ENCODE results near the gene MGMT. TPM values are rescaled to one million over a fixed set of nuclear protein-coding genes. Genes with fewer than 3 reads are reported as not detected.

Gene MGMT
- total RNA-seq, 2 experiments from 2014 or later, result 15.4 to 16.7 TPM

DNA sequence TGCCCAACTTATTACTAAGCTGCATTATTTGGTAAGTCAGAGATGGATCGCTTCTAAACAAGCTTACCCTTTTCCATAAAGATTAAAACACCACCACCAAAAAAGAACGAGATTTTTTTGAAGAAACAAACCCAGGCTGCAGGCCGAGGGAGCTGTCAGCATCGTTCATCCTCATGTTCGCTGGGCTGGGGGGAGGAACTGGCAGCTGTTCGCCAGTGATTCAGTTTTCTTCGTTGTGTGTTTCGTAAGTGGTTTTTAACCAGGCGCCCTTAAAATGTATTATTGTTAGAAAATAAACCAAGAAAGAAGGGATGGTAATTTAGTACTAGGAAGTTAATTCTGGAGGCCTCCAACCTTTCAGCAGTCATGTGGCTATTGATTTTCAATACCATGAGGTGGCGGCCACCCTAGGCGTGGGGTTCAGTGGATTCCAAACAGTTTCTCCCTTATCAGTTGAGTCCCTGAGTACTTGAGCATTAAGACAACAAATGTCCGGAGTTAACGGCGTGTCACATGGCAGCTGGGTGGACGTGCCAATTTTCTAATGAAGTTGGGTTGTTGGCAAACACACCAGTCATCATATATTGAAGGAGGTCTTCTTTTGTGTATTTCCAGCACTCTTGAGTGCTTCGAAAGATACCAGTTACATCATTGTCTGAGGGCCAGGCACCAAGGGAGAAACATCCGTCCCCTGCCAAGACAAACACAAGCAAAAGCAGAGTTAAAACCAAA lies 323.8 kb downstream of the MGMT start:
- DNase-seq, result no peak
- peaks cover 46% of the 10 kb centered on the region for H3K9me3 Mint-ChIP-seq
- no peak overlapping the region for H3K4me3 Mint-ChIP-seq
- no peak overlapping the region for H3K27ac Mint-ChIP-seq
- H3K27me3 Mint-ChIP-seq, result no peaks in the 10 kb centered on the region
- H3K36me3 Mint-ChIP-seq (ENCODE audit: low read depth), result no peaks in the 10 kb centered on the region
- ChIA-PET POLR2A (no interaction called here), CTCF (interaction anchor here (0.7 kb wide), 1 partner anchor 19 kb away, joined by 3 read pairs; no protein-coding TSS in a partner anchor)
- H3K4me1 Mint-ChIP-seq, result no peaks in the 10 kb centered on the region

DNA sequence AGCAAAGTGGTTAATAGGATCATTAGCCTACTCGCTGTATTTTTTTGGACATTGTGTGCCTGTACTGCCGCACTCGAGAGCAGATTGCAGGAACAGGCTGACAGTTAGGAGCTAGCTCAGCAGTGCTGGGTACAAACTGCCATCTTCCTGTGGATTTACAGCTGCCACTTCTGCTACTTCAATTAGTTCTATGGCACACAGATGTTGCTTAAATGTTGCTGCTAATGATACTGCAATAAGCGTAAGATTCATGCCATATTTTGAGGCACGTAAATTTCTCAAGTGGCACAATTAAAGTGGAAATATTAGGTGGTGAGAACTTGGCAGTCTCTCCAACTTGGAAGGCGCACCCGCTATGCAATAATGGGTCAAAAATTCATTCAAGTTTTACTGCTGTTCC lies 325.1 kb downstream of the MGMT start:
- no peak overlapping the region for H3K4me3 Mint-ChIP-seq
- no peak for DNase-seq
- no peak overlapping the region for H3K27ac Mint-ChIP-seq
- peaks cover 41% of the 10 kb centered on the region for H3K9me3 Mint-ChIP-seq
- H3K36me3 Mint-ChIP-seq (ENCODE audit: low read depth), result no peaks in the 10 kb centered on the region
- ChIA-PET POLR2A (no interaction called here), CTCF (no interaction called here)
- H3K4me1 Mint-ChIP-seq, result no peaks in the 10 kb centered on the region
- no peaks in the 10 kb centered on the region for H3K27me3 Mint-ChIP-seq

DNA sequence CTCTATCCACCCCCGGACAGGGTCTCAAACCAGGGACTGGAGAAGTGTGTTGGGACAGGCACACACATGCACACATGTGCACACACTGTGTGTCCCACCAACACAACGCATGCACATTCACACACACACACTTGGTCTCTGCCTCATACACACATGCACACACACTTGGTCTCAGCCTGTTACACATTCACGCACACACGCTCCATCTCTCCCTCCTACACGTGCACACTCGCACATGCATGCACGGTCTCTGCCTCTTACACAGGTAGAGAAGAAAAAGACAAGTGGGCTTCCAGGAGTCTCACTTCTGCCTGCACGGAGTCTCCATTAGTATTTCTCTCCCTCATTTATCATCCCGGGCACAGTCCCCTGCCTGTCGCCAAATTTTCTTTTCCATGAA lies 325.8 kb downstream of the MGMT start:
- Mint-ChIP-seq H3K27ac (no peak overlapping the region), H3K9me3 (peaks cover 36% of the 10 kb centered on the region), H3K36me3 (ENCODE audit: low read depth) (no peaks in the 10 kb centered on the region), H3K4me1 (no peaks in the 10 kb centered on the region), H3K27me3 (no peaks in the 10 kb centered on the region), H3K4me3 (no peak overlapping the region)
- CTCF ChIA-PET, result no interaction called here
- no peak for DNase-seq
- POLR2A ChIA-PET, result no interaction called here

DNA sequence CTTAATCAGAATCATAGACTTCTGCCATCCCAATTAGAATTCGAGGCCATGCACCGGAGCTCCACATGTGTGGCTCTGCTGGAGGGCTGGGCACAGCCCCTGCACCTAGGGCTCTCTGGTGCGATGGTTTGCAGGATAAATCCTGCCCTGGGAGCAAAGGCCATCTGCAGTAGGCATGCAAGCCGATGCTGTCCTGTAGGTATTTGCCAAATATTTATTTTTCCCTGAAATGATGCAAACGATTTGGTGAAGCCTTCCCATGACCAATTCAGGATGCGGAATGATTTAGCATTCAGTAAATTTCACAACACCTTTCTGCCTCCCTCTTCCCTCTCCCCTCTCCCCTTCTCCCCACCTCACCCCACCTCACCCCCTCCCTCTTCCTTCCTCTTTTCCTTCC lies 326.4 kb downstream of the MGMT start:
- Mint-ChIP-seq H3K9me3 (peaks cover 36% of the 10 kb centered on the region), H3K4me1 (no peaks in the 10 kb centered on the region), H3K27ac (no peak overlapping the region), H3K27me3 (no peaks in the 10 kb centered on the region), H3K4me3 (no peak overlapping the region), H3K36me3 (ENCODE audit: low read depth) (no peaks in the 10 kb centered on the region)
- no peak for DNase-seq
- ChIA-PET CTCF (no interaction called here), POLR2A (no interaction called here)

DNA sequence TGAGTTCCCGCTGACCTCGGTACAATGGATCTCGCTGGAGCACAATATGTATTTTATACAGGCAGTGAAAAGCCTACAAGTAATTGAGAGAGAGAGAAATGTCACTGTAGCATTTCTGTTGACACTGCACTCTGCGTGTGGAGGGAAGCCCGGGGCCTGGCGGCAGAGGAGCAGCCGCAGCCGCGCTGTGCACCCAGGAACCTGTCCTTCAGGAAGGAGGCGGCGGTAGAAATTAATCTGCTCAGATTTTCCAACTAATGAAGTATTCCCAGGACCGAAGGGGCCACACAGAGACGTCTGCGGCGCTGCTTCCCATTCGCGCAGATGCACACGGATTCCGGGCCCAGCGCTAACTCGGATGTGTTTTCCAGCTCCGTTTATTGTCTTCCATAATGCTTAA lies 327.0 kb downstream of the MGMT start:
- H3K36me3 Mint-ChIP-seq (ENCODE audit: low read depth), result no peaks in the 10 kb centered on the region
- no peak overlapping the region for H3K27ac Mint-ChIP-seq
- H3K9me3 Mint-ChIP-seq, result peaks cover 39% of the 10 kb centered on the region
- ChIA-PET POLR2A (no interaction called here), CTCF (no interaction called here)
- DNase-seq, result no peak
- H3K4me1 Mint-ChIP-seq, result no peaks in the 10 kb centered on the region
- no peak overlapping the region for H3K4me3 Mint-ChIP-seq
- no peaks in the 10 kb centered on the region for H3K27me3 Mint-ChIP-seq

DNA sequence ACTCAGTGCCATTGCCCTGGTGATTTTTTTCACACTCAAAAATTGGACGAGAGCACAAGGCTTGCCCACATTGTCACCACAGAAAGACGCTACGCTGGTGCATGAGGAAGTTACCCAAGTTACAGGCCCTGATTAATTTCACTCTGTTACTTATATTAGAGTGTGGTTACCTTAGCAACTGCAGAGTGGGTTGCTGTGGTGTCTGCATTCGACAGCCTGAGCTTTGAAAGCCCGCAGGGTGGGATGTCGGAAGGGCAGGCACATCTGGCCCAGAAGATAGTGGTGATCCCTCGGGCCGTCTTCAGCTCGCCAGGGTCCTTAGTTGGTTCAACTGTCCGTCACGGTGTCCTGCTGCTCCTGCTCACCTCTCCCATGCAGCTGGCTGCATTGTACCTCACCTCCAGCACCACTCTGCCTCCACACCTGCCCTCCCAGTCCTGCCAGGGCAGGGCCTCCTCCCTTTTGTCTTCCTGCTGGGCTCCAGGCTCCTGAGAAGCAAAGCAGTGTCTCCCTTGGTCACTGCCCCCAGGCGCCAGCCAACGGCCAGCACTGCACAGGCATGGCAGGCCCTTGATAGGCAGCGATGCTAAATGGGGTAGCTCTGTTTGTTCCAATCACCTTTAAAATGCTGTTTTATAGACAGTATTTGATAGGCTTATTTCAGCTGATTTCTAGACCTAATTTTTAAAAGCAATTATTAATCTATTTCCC lies 329.8 kb downstream of the MGMT start:
- ChIA-PET POLR2A (no interaction called here), CTCF (no interaction called here)
- DNase-seq, result no peak
- Mint-ChIP-seq H3K9me3 (peaks cover 27% of the 10 kb centered on the region), H3K36me3 (ENCODE audit: low read depth) (no peaks in the 10 kb centered on the region), H3K4me3 (no peak overlapping the region), H3K4me1 (no peaks in the 10 kb centered on the region), H3K27me3 (no peaks in the 10 kb centered on the region), H3K27ac (no peak overlapping the region)

DNA sequence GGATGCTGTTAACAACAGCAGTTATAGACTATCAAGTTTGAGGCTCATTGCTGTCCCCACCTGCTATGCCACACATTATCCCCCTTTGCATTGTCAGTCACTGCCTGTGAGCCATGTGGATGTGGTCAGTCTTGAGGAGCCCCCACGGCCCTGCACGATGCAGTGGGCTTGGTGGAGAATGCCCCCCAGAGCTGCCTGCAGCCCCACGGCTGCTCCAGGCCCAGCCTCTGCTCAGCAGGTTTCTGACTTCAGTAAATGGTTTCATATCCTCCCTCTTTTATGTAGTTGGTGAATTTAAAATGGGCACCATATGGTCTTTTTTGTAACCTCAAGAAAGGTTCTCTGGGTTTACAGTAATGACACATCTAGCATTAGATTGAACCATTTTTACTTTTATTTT lies 332.9 kb downstream of the MGMT start:
- ChIA-PET CTCF (no interaction called here), POLR2A (no interaction called here)
- H3K4me3 Mint-ChIP-seq, result no peak overlapping the region
- peaks cover 4% of the 10 kb centered on the region for H3K36me3 Mint-ChIP-seq (ENCODE audit: low read depth)
- no peaks in the 10 kb centered on the region for H3K4me1 Mint-ChIP-seq
- DNase-seq, result no peak
- no peaks in the 10 kb centered on the region for H3K27me3 Mint-ChIP-seq
- peaks cover 26% of the 10 kb centered on the region for H3K9me3 Mint-ChIP-seq
- no peak overlapping the region for H3K27ac Mint-ChIP-seq

DNA sequence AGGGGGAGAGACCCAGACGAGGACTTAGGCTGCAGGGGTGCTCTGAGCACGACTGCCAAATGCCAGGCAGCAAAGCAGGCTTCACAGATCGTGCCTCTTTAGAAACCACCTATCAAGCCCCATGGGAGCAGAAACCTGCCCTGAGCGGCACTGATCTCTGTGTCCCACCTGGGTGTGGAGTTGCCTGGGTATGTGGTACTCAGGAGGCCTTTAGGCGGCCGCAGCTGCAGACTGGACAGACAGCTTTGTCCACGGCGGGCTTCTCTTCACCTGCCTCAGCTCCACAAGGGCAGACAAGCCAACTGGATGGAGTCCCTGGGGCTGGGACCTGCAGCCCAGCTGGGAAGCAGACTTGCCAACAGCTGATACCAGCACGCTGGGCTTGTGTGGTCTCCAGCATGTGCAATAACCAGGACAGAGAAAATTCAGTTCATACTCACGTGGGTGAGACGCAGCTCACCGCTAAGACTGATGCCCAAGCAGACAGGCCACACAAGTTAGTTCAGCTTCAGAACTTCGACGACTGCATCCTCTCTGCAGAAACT lies 333.8 kb downstream of the MGMT start:
- Mint-ChIP-seq H3K36me3 (ENCODE audit: low read depth) (peaks cover 4% of the 10 kb centered on the region), H3K4me3 (no peak overlapping the region), H3K27me3 (no peaks in the 10 kb centered on the region), H3K4me1 (no peaks in the 10 kb centered on the region), H3K9me3 (peaks cover 25% of the 10 kb centered on the region), H3K27ac (no peak overlapping the region)
- ChIA-PET CTCF (no interaction called here), POLR2A (no interaction called here)
- no peak for DNase-seq

DNA sequence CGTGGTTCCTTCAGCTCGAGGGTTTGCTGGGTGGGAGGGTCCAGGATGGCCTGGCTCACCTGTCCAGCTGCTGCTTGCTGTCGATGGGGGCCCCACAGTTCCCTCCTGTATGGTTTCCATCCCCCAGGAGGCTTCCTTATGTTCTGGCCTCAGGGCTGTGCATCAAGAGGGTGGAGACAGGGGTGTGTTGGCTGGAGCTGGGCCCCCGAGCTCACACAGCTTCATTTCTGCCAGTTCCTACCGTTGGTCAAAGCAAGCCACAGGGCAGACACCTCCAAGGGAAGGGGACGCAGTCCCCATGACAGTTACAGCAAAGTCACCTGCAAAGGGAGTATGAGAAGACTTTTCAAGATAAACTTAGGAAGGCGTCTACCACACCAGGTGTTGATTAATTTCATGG lies 340.2 kb downstream of the MGMT start:
- POLR2A ChIA-PET, result no interaction called here
- no peak overlapping the region for H3K27ac Mint-ChIP-seq
- no peak for DNase-seq
- no peaks in the 10 kb centered on the region for H3K27me3 Mint-ChIP-seq
- CTCF ChIA-PET, result no interaction called here
- no peak overlapping the region for H3K4me3 Mint-ChIP-seq
- H3K4me1 Mint-ChIP-seq, result no peaks in the 10 kb centered on the region
- peaks cover 22% of the 10 kb centered on the region for H3K9me3 Mint-ChIP-seq
- H3K36me3 Mint-ChIP-seq (ENCODE audit: low read depth), result peaks cover 4% of the 10 kb centered on the region

DNA sequence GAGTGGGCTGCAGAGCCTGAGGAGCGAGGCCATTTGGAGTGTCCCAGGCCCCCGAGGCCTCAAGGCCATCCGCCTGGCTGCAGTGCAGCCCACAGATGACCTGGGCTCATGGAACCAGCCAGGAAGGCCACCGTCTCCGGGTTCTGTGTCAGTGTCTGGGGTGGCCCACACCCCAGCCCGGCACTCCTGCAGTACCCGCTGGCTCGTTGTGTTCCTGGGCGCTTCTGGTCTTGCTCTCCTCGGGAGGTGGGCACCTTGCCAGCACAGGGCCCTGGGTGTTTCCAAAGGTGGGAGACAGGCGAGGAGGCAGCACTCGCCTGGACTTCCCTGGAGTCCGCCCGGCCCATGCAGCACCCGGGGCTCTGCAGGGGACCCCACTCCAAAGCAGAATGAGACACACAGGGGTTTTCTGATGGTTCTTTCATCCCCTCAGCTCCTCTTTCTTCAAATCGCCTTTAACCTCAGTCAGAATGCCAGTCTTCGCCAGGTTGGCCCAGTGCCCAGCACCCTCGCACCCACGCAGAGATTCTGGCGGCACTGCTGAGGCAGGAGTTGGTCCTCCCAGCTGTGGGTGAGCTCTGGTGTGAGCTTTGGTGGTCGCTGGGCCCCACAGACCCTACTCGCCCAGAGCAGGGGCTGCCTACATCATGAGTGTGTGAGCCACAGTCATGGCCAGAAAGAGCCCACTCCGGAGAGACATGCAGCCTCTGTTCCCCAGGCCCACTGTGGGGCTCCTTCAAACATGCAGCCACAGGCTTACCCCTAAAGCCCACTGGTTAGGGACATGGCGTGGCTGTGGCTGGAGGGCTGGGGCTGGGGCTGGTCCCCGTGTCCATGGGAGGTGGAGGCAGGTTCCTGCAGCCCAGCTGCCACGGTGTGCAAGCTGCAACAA lies 341.3 kb downstream of the MGMT start:
- Mint-ChIP-seq H3K4me1 (no peaks in the 10 kb centered on the region), H3K36me3 (ENCODE audit: low read depth) (peaks cover 4% of the 10 kb centered on the region), H3K9me3 (peaks cover 22% of the 10 kb centered on the region), H3K4me3 (no peak overlapping the region), H3K27ac (no peak overlapping the region), H3K27me3 (no peaks in the 10 kb centered on the region)
- DNase-seq, result no peak
- POLR2A ChIA-PET, result no interaction called here
- CTCF ChIA-PET, result no interaction called here

DNA sequence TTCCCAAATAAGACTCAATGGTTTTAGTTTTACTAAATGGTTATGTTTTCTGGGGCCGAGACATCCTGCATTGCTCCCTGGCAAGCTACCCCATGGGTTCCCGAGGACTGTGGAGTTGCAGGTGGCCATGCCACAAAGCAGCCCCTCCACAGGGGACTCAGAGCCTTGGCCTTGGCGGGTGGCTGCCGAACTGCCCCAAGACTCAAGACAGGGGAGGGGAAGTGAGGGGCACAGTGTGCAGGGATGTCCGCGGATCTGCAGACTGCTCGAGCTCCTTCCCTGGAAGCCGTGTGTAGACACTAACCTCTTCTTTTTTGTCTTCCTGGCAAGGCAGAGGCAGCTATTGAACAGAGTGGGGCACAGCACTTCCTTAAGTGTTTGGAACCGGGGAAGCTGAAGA lies 342.4 kb downstream of the MGMT start:
- Mint-ChIP-seq H3K4me1 (no peaks in the 10 kb centered on the region), H3K36me3 (ENCODE audit: low read depth) (no peaks in the 10 kb centered on the region), H3K27me3 (no peaks in the 10 kb centered on the region), H3K27ac (no peak overlapping the region), H3K4me3 (no peak overlapping the region), H3K9me3 (peaks cover 13% of the 10 kb centered on the region)
- DNase-seq, result no peak
- POLR2A ChIA-PET, result no interaction called here
- CTCF ChIA-PET, result interaction anchor here (0.6 kb wide), 1 partner anchor 19 kb away, joined by 3 read pairs; no protein-coding TSS in a partner anchor

DNA sequence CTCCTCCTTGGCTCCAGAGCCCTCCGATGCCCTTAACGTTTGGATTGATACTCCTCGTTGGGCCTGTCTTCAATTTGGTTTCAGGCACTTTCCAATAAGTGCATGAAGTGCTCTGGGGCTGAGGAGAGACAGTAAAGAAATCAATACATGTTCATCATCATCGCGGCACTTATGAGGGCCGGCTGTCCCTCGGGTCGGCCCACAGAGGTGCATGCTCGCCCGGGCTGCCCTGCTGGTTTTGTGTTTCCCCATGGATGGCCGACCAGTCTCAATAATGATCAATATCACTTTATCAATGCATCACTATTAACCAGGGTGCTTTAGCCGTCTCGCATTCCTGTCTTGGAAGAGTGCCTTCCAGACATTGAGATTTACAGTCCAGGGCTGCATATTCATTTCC lies 342.8 kb downstream of the MGMT start:
- Mint-ChIP-seq H3K4me3 (no peak overlapping the region), H3K36me3 (ENCODE audit: low read depth) (no peaks in the 10 kb centered on the region), H3K27ac (no peak overlapping the region), H3K9me3 (peaks cover 13% of the 10 kb centered on the region), H3K27me3 (no peaks in the 10 kb centered on the region), H3K4me1 (no peaks in the 10 kb centered on the region)
- ChIA-PET CTCF (interaction anchor here (0.6 kb wide), 1 partner anchor 19 kb away, joined by 3 read pairs; no protein-coding TSS in a partner anchor), POLR2A (no interaction called here)
- no peak for DNase-seq

DNA sequence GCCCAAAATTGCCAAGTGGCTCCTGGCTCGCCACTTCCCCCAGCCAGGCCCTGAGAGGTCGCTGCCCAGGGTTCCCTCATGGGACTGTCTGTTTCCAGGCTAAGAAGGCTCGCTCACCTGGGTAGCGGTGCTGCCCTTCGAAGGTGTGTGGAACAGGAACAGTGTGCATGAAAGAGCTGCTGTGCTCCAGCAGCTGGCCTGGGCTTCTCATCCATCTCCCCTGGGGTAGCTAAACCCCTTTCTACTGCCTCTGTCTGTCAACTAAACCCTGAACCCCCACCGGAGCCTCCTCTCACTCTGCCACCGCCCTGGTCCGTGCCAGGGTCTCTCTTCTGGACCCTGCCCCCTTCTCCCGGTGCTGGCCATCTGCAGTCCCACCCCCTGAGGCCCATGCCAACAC lies 344.2 kb downstream of the MGMT start:
- no peaks in the 10 kb centered on the region for H3K4me1 Mint-ChIP-seq
- CTCF ChIA-PET, result no interaction called here
- POLR2A ChIA-PET, result no interaction called here
- H3K27ac Mint-ChIP-seq, result no peak overlapping the region
- no peaks in the 10 kb centered on the region for H3K27me3 Mint-ChIP-seq
- H3K9me3 Mint-ChIP-seq, result peaks cover 11% of the 10 kb centered on the region
- no peaks in the 10 kb centered on the region for H3K36me3 Mint-ChIP-seq (ENCODE audit: low read depth)
- no peak for DNase-seq
- H3K4me3 Mint-ChIP-seq, result no peak overlapping the region
